ENCODE data around the gene CXXC5.

GRCh38 chr5:139685886-139686285, 37.7 kb downstream of the CXXC5 start:
- no peak for TF ChIP-seq POLR2A (IDR thresholded peaks at IDR 0.05; ENCODE audit: low read depth, low read length)
- no peak for TF ChIP-seq POLR2AphosphoS5 (IDR thresholded peaks at IDR 0.05; ENCODE audit: low read depth, low read length)

Measured in GM12892 (cell line).